CD8-positive, alpha-beta memory T cell (primary cell): ENCODE results near the gene DOCK4. TPM values are rescaled to one million over a fixed set of nuclear protein-coding genes. Genes with fewer than 3 reads are reported as not detected.

Experiments used
- CTCF ChIA-PET: fragments of 350-600 bp; sonication (Branson Sonifier 250); formaldehyde crosslinking; loops from one replicate; lab custom pipeline; 2021; ENCODE audit warnings: antibody characterized with exemption; lab: Charles Lee
- POLR2A ChIA-PET: fragments of 350-600 bp; sonication (Branson Sonifier 250); formaldehyde crosslinking; loops from one replicate; lab custom pipeline; 2021; ENCODE audit warnings: antibody characterized with exemption; lab: Charles Lee
- DNase-seq, 5 donors: peaks; one replicate each; pipeline versions ENCODE4 v3.0.0 to v3.0.0-alpha.2; 2020 to 2022; ENCODE audit warnings: mixed read lengths in 1 of 5
- H3K27ac ChIP-seq: one replicate; pipeline ENCODE4 v1.7.0; 2013; ENCODE audit warnings: low read depth, mild to moderate bottlenecking, low read length, moderate library complexity
- H3K27me3 ChIP-seq: 2 replicates; pipeline ENCODE4 v1.7.0; 2013; ENCODE audit warnings: low read length, mild to moderate bottlenecking; ENCODE audit not compliant: insufficient read depth, poor library complexity, severe bottlenecking
- H3K36me3 ChIP-seq: 2 replicates; pipeline ENCODE4 v1.7.0; 2013; ENCODE audit warnings: mild to moderate bottlenecking, low read length, moderate library complexity; ENCODE audit not compliant: insufficient read depth
- H3K4me1 ChIP-seq: 2 replicates; pipeline ENCODE4 v1.7.0; 2013; ENCODE audit warnings: mild to moderate bottlenecking, low read length, moderate library complexity; ENCODE audit not compliant: insufficient read depth
- H3K4me3 ChIP-seq: 2 replicates; pipeline ENCODE4 v1.7.0; 2013; ENCODE audit warnings: mild to moderate bottlenecking, low read length
- H3K9me3 ChIP-seq: 2 replicates; pipeline ENCODE4 v1.7.0; 2013; ENCODE audit warnings: mild to moderate bottlenecking, low read length
- H3K27ac Mint-ChIP-seq, 8 donors: one replicate each; pipeline ENCODE4 v1.8.0; 2020 to 2021; ENCODE audit warnings: mixed read lengths in 8 of 8, mild to moderate bottlenecking in 6 of 8, inconsistent platforms in 3 of 8, moderate library complexity in 3 of 8
- H3K27me3 Mint-ChIP-seq, 2 donors: one replicate each; pipeline ENCODE4 v1.8.0; 2020 to 2021; ENCODE audit warnings: mixed read lengths in 2 of 2, mild to moderate bottlenecking in 1 of 2, moderate library complexity in 1 of 2
- H3K36me3 Mint-ChIP-seq, 3 donors: one replicate each; pipeline ENCODE4 v1.8.0; 2020 to 2021; ENCODE audit warnings: mixed read lengths in 3 of 3, inconsistent platforms in 1 of 3, mild to moderate bottlenecking in 1 of 3
- H3K4me1 Mint-ChIP-seq, 3 donors: one replicate each; pipeline ENCODE4 v1.8.0; 2020 to 2021; ENCODE audit warnings: mixed read lengths in 3 of 3, inconsistent platforms in 1 of 3, mild to moderate bottlenecking in 1 of 3
- H3K4me3 Mint-ChIP-seq, 7 donors: one replicate each; pipeline ENCODE4 v1.8.0; 2020 to 2021; ENCODE audit warnings: mixed read lengths in 7 of 7, mild to moderate bottlenecking in 6 of 7, moderate library complexity in 4 of 7, inconsistent platforms in 2 of 7
- H3K9me3 Mint-ChIP-seq, 5 donors: one replicate each; pipeline ENCODE4 v1.8.0; 2020 to 2022; ENCODE audit warnings: mixed read lengths in 5 of 5, mild to moderate bottlenecking in 3 of 5, moderate library complexity in 2 of 5, inconsistent platforms in 1 of 5
- polyA plus RNA-seq: library from polyadenylated mRNA; unstranded; fragments of 300-500 nt; fragmentation: Illumina TruSeq; gene quantifications from one replicate; pipeline ENCODE4 v1.2.3, GENCODE V29; 2021
- total RNA-seq, 2 experiments: library from RNA; stranded (reverse); gene quantifications; one replicate each; pipeline ENCODE4 v1.2.3, GENCODE V29; 2021

Gene DOCK4
- total and polyA plus RNA-seq, 3 experiments from 2014 or later = 1.2 TPM; not detected in 1

GRCh38 chr7:112203365-112203739, 2.8 kb downstream of the DOCK4 start:
- Mint-ChIP-seq H3K36me3 (peaks cover 0 to 9% (median 0%) of the 10 kb centered on the region in 3 donors), H3K9me3 (peaks cover 0 to 4% (median 0%) of the 10 kb centered on the region in 5 donors), H3K27ac (no peak overlapping the region), H3K4me3 (peak overlapping the region in 1 of 7 donors; percentile 98), H3K4me1 (peaks cover 27 to 39% (median 33%) of the 10 kb centered on the region in 3 donors), H3K27me3 (peaks cover 22 to 53% of the 10 kb centered on the region in 2 donors)
- Histone ChIP-seq H3K4me3 (no peak overlapping the region), H3K36me3 (no peaks in the 10 kb centered on the region), H3K9me3 (no peaks in the 10 kb centered on the region), H3K4me1 (peaks cover 19% of the 10 kb centered on the region), H3K27ac (no peak overlapping the region), H3K27me3 (peaks cover 30% of the 10 kb centered on the region)
- DNase-seq = no peak
- ChIA-PET POLR2A (interaction anchor here (1.7 kb wide), 1 partner anchor 247 kb away, joined by 6 read pairs; the partner anchor contains the start of gene IFRD1), CTCF (interaction anchor here (1.1 kb wide), 1 partner anchor 12 kb away, joined by 3 read pairs; no protein-coding TSS in a partner anchor)

- Mint-ChIP-seq H3K9me3 (peaks cover 0 to 4% (median 0%) of the 10 kb centered on the region in 5 donors), H3K4me3 (no peak overlapping the region), H3K4me1 (peaks cover 27 to 37% (median 31%) of the 10 kb centered on the region in 3 donors), H3K27ac (peak overlapping the region in 1 of 8 donors; percentile 55), H3K36me3 (peaks cover 0 to 9% (median 0%) of the 10 kb centered on the region in 3 donors), H3K27me3 (peaks cover 27 to 59% of the 10 kb centered on the region in 2 donors)
- ChIA-PET CTCF (interaction anchor here (1.1 kb wide), 1 partner anchor 12 kb away, joined by 3 read pairs; no protein-coding TSS in a partner anchor), POLR2A (interaction anchor here (1.7 kb wide), 1 partner anchor 248 kb away, joined by 6 read pairs; the partner anchor contains the start of gene IFRD1)
- Histone ChIP-seq H3K4me1 (peaks cover 18% of the 10 kb centered on the region), H3K27me3 (peaks cover 30% of the 10 kb centered on the region), H3K4me3 (no peak overlapping the region), H3K27ac (no peak overlapping the region), H3K9me3 (no peaks in the 10 kb centered on the region), H3K36me3 (no peaks in the 10 kb centered on the region)
- peak in 1 of 5 donors; percentile 22 for DNase-seq
Measured at GRCh38 chr7:112202816-112203215, 3.4 kb downstream of the DOCK4 start.

GRCh38 chr7:112201839-112202238, 4.4 kb downstream of the DOCK4 start:
- Histone ChIP-seq H3K27ac (no peak overlapping the region), H3K4me1 (peaks cover 14% of the 10 kb centered on the region), H3K9me3 (no peaks in the 10 kb centered on the region), H3K27me3 (peaks cover 30% of the 10 kb centered on the region), H3K36me3 (no peaks in the 10 kb centered on the region), H3K4me3 (no peak overlapping the region)
- CTCF ChIA-PET = no interaction called here
- no peak for DNase-seq
- peaks cover 0 to 5% (median 0%) of the 10 kb centered on the region in 3 donors for H3K36me3 Mint-ChIP-seq
- POLR2A ChIA-PET = no interaction called here
- H3K27ac Mint-ChIP-seq = no peak overlapping the region
- peaks cover 0 to 4% (median 0%) of the 10 kb centered on the region in 5 donors for H3K9me3 Mint-ChIP-seq
- H3K27me3 Mint-ChIP-seq = peaks cover 33 to 69% of the 10 kb centered on the region in 2 donors
- H3K4me1 Mint-ChIP-seq = peaks cover 19 to 27% (median 21%) of the 10 kb centered on the region in 3 donors
- H3K4me3 Mint-ChIP-seq = no peak overlapping the region

DNA sequence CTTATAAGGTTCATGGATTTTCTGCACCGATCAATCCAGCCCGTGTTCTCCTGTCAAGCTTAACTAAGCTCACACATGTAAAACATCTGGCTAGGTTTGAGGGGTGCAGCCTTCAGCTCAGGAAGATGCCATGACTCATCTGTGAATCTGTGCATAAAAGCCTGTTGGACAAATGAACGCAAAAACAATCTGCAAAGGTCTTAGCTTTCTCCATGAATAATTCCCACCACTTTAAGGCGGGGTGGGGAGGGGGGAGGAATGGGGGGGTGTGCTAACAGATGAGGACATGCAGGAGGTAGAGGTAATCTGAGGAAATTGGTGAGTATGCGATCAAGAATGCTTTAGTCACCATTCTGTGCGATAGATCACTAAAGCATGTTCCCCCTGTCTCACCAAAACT, 4.8 kb downstream of the DOCK4 start:
- H3K27me3 ChIP-seq = peaks cover 30% of the 10 kb centered on the region

DNA sequence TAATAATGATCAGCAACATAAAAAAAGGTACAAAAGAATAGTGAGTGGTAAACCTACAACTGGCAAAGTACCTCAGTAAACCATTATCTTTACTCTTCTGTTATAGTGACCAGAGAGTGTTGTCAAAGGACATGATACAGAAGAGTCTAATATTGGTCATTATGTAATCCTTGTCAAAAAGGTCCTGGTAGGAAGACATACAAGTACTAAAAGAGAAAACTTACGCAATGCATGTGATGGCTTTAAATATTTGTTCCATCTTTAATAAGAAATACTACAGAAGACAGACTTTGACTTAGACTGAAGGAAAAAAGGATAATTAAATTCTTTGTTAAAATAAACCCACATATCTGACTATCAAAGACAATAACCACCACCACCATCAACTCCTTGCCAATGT, 6.5 kb downstream of the DOCK4 start:
- Mint-ChIP-seq H3K4me3 (no peak overlapping the region), H3K36me3 (no peaks in the 10 kb centered on the region), H3K4me1 (peaks cover 9 to 17% (median 13%) of the 10 kb centered on the region in 3 donors), H3K27ac (no peak overlapping the region), H3K9me3 (peaks cover 0 to 4% (median 0%) of the 10 kb centered on the region in 5 donors), H3K27me3 (peaks cover 33 to 83% of the 10 kb centered on the region in 2 donors)
- POLR2A ChIA-PET = interaction anchor here (0.6 kb wide), 1 partner anchor 66 kb away, joined by 3 read pairs; no protein-coding TSS in a partner anchor
- H3K4me1 ChIP-seq = peaks cover 12% of the 10 kb centered on the region
- H3K27me3 ChIP-seq = peaks cover 33% of the 10 kb centered on the region
- no peaks in the 10 kb centered on the region for H3K36me3 ChIP-seq
- no peaks in the 10 kb centered on the region for H3K9me3 ChIP-seq
- no peak overlapping the region for H3K4me3 ChIP-seq
- CTCF ChIA-PET = no interaction called here
- no peak for DNase-seq
- H3K27ac ChIP-seq = no peak overlapping the region

More for the DNA sequence above, 4.8 kb downstream of the DOCK4 start:
- H3K27ac ChIP-seq = no peak overlapping the region
- peaks cover 14% of the 10 kb centered on the region for H3K4me1 ChIP-seq
- POLR2A ChIA-PET = no interaction called here
- Mint-ChIP-seq H3K9me3 (peaks cover 0 to 4% (median 0%) of the 10 kb centered on the region in 5 donors), H3K4me1 (peaks cover 17 to 24% (median 21%) of the 10 kb centered on the region in 3 donors), H3K4me3 (no peak overlapping the region), H3K27me3 (peaks cover 33 to 73% of the 10 kb centered on the region in 2 donors), H3K36me3 (peaks cover 0 to 1% (median 0%) of the 10 kb centered on the region in 3 donors), H3K27ac (no peak overlapping the region)
- no peak for DNase-seq
- CTCF ChIA-PET = interaction anchor here (1.3 kb wide), 1 partner anchor 12 kb away, joined by 3 read pairs; no protein-coding TSS in a partner anchor
- no peaks in the 10 kb centered on the region for H3K36me3 ChIP-seq
- no peaks in the 10 kb centered on the region for H3K9me3 ChIP-seq
- no peak overlapping the region for H3K4me3 ChIP-seq

DNA sequence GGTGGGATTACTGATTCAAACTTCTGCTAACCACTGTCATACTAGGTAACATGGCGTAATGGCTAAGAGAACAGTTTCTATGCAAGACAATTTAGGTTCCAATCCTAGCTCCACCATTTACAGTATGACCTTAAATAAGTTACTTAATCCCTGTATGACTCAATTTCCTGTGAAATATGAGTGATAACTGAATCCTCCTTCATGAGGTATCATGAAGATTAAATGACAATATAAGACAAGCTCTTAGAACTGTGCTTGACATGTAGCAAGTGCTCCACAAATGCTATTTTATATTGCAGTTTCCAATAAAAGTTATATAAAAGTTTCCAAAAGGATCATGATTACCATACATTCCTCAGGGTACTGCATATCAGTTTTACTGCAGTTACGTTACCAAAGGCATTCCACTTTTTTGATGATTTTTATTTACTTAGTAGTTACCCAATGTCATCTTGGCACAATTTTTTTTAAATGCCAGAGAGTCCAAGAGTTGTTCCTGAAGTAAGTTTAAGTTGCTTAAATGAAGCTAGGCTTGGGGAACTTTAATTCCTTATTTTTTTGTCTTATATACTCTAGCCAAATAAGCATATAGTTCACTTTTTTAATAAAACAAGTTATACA, 7.1 kb downstream of the DOCK4 start:
- Mint-ChIP-seq H3K9me3 (peaks cover 0 to 4% (median 0%) of the 10 kb centered on the region in 5 donors), H3K4me3 (no peak overlapping the region), H3K4me1 (peaks cover 5 to 12% (median 8%) of the 10 kb centered on the region in 3 donors), H3K27me3 (peaks cover 34 to 83% of the 10 kb centered on the region in 2 donors), H3K36me3 (no peaks in the 10 kb centered on the region), H3K27ac (no peak overlapping the region)
- no peak for DNase-seq
- no peaks in the 10 kb centered on the region for H3K36me3 ChIP-seq
- no peaks in the 10 kb centered on the region for H3K9me3 ChIP-seq
- H3K4me1 ChIP-seq = peaks cover 7% of the 10 kb centered on the region
- H3K27me3 ChIP-seq = peaks cover 30% of the 10 kb centered on the region
- ChIA-PET POLR2A (interaction anchor here (0.6 kb wide), 1 partner anchor 67 kb away, joined by 3 read pairs; no protein-coding TSS in a partner anchor), CTCF (no interaction called here)
- H3K4me3 ChIP-seq = no peak overlapping the region
- no peak overlapping the region for H3K27ac ChIP-seq

DNA sequence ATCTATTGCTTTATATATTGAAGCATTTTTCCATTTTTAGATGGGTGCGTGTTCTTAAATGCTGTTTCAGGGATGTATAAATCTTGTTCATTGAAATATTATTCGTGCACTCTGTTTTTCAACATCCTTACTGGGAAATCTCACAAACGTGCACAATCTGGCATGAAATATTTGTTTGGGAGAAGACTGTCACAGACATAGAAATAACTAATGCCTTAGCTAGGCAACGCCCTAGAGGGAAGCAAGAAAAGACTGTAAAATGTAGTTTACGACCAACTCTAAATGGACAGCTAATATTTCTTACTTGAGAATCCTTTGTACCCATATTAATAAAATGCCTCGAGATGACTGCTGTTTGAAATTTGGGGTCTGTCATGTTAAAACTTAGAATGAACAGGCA, 8.9 kb downstream of the DOCK4 start:
- peaks cover 16% of the 10 kb centered on the region for H3K27me3 ChIP-seq
- no peaks in the 10 kb centered on the region for H3K4me1 ChIP-seq
- H3K27me3 Mint-ChIP-seq = peaks cover 27 to 85% of the 10 kb centered on the region in 2 donors
- H3K27ac ChIP-seq = no peak overlapping the region
- H3K4me3 ChIP-seq = no peak overlapping the region
- ChIA-PET POLR2A (no interaction called here), CTCF (no interaction called here)
- H3K36me3 Mint-ChIP-seq = no peaks in the 10 kb centered on the region
- no peaks in the 10 kb centered on the region for H3K9me3 ChIP-seq
- H3K4me1 Mint-ChIP-seq = no peaks in the 10 kb centered on the region
- no peak overlapping the region for H3K27ac Mint-ChIP-seq
- H3K36me3 ChIP-seq = no peaks in the 10 kb centered on the region
- no peak for DNase-seq
- H3K4me3 Mint-ChIP-seq = no peak overlapping the region
- peaks cover 0 to 4% (median 0%) of the 10 kb centered on the region in 5 donors for H3K9me3 Mint-ChIP-seq

DNA sequence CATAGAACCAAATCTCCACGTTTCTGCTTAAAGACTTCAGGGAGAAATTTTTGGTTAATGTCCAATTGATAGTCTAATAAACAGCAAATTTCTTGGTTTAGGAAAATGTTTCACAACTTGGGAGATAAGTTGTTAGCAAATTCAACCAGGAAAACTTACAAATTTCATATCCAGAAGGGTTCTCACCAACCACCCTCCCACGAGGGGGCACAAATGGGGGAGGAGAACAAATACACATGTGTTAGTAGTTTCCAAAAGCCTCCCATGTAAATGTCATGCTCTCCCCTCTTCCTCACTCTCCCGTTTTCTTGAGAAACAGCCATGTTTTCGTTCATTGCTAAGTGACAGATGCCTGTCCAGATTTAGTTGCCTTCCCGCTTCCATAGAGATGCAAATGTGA, 10.5 kb downstream of the DOCK4 start:
- no peak overlapping the region for H3K4me3 ChIP-seq
- Mint-ChIP-seq H3K36me3 (no peaks in the 10 kb centered on the region), H3K9me3 (peaks cover 0 to 3% (median 0%) of the 10 kb centered on the region in 5 donors), H3K4me1 (no peaks in the 10 kb centered on the region), H3K27me3 (peaks cover 23 to 79% of the 10 kb centered on the region in 2 donors), H3K4me3 (no peak overlapping the region), H3K27ac (no peak overlapping the region)
- DNase-seq = no peak
- no peaks in the 10 kb centered on the region for H3K4me1 ChIP-seq
- CTCF ChIA-PET = no interaction called here
- H3K36me3 ChIP-seq = no peaks in the 10 kb centered on the region
- no peak overlapping the region for H3K27ac ChIP-seq
- H3K9me3 ChIP-seq = no peaks in the 10 kb centered on the region
- H3K27me3 ChIP-seq = peaks cover 9% of the 10 kb centered on the region
- POLR2A ChIA-PET = no interaction called here
